ENCODE data around the gene GNA12. TPM values are rescaled to one million over a fixed set of nuclear protein-coding genes. Genes with fewer than 3 reads are reported as not detected.
A peak's percentile ranks its signal among the peaks of the same experiment; 100 is the strongest.
"Not testable (repeated sequence)": the region's sequence is repeated elsewhere in the genome, so short reads cannot be mapped to it uniquely, and the experiment has no call there.

GNA12 gene
- total RNA-seq, 4 donors from 2014 or later, result 11.0 to 68.5 (median 20.4) TPM

DNA sequence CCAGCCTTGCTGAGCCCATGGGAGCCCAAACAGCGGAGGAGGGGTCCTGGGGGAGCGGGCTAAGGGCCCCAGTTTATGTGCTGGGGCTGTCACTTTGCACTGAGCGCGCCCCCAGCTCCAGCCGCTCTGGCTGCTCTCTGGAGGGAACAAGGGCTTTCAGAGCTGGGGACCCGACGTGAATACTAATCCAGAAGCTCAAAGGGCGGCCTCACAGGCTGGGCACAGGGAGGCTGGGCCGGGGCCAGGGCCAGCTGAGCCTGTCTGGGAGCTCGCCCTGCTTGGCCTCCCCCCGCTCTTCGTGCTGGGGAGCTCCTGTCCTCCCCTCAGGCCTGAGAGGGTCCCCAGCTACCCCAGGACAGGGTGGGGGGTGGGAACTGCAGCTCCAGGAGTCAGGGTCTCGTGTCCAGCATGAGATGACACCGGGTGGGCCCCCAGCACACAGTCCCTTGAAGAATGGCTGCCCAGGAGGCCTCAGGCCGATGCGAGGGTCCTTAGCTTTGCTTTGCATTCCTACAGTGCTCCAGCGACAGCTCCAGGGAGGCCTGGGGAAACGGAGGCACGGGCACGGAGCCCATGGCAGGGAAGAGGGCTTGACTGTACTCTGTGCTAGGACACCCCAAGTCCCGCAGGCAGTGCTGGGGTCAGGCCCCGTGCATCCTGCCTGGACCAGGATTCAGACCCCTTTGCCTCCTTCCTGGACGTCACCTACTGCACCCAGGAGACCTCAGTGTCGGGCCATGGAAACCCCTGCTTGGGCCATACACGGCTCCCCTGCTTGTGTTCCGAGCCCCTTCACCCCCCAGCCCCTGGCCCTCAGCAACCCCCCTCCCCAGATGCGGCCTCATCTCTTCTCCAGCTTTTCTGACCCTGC is 161.9 kb downstream of the GNA12 start:
- Histone ChIP-seq H3K36me3 (no peaks in the 10 kb centered on the region), H3K4me1 (no peaks in the 10 kb centered on the region), H3K4me3 (no peak overlapping the region), H3K27ac (no peak overlapping the region), H3K27me3 (no peaks in the 10 kb centered on the region), H3K9me3 (no peaks in the 10 kb centered on the region)
- DNase-seq, result no peak
- no peak for TF ChIP-seq POLR2A (IDR thresholded peaks at IDR 0.05)
- TF ChIP-seq, protein P1, sequence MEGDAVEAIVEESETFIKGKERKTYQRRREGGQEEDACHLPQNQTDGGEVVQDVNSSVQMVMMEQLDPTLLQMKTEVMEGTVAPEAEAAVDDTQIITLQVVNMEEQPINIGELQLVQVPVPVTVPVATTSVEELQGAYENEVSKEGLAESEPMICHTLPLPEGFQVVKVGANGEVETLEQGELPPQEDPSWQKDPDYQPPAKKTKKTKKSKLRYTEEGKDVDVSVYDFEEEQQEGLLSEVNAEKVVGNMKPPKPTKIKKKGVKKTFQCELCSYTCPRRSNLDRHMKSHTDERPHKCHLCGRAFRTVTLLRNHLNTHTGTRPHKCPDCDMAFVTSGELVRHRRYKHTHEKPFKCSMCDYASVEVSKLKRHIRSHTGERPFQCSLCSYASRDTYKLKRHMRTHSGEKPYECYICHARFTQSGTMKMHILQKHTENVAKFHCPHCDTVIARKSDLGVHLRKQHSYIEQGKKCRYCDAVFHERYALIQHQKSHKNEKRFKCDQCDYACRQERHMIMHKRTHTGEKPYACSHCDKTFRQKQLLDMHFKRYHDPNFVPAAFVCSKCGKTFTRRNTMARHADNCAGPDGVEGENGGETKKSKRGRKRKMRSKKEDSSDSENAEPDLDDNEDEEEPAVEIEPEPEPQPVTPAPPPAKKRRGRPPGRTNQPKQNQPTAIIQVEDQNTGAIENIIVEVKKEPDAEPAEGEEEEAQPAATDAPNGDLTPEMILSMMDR (IDR thresholded peaks at IDR 0.05), result no peak

DNA sequence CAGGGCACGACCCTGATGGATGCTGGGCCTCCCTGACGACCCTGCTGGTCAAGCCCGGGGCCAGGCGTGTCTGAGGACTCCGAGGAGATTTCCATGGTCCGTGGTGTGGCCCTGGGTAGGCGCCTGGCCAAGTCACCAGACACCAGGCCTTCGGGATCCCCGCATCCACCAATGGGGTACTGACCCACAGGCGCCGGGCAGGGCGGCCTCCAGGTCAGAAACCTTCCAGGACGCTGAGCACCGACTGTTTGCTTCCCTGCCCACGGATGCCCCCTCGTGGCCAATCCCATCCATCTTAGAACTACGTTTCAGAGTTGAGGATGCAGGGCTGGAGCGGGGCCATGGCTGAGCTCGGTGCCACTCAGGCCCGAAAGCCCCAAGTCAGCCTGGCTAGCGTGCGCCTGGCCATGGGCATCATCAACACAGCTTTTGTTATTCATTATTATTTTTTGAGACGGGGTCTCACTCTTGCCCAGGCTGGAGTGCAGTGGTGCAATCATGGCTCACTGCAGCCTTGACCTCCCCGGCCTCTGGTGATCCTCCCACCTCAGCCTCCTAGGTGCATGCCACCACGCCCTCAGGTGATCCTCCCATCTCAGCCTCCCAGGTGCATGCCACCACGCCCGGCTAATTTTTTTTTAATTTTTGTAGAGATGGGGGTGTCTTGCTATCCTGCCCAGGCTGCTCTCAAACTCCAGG is 163.2 kb downstream of the GNA12 start:
- peak; percentile 76 to 93 (median 87) for DNase-seq
- Histone ChIP-seq H3K36me3 (no peaks in the 10 kb centered on the region), H3K4me1 (no peaks in the 10 kb centered on the region), H3K4me3 (no peak overlapping the region), H3K27ac (no peak overlapping the region), H3K9me3 (no peaks in the 10 kb centered on the region), H3K27me3 (no peaks in the 10 kb centered on the region)
- TF ChIP-seq POLR2A (IDR thresholded peaks at IDR 0.05), result no peak
- TF ChIP-seq, protein P1 (IDR thresholded peaks at IDR 0.05), result peak; percentile 47 to 77 (median 71)

DNA sequence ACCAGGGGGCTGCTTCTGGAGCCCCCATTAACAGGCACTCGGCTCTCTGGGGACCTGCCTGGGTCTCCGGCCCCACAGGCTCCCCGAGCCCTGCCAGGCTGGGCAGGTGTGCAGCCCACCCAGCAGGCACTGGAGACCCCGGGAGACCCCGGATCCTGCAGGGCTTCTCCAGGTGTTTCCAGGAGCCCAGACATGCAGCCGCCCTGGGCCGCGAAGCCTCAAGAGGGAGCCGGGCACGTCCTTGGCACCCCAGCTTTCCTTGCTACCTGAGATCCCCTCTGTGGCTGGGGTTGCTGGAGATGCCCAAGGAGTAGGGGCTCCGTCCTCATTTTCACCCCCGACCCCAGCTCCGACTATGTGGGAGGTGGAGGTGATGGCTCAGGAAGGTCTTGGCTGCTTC is 163.9 kb downstream of the GNA12 start:
- no peaks in the 10 kb centered on the region for H3K36me3 ChIP-seq
- no peak for DNase-seq
- no peaks in the 10 kb centered on the region for H3K4me1 ChIP-seq
- H3K27me3 ChIP-seq, result no peaks in the 10 kb centered on the region
- H3K9me3 ChIP-seq, result no peaks in the 10 kb centered on the region
- no peak overlapping the region for H3K27ac ChIP-seq
- no peak for TF ChIP-seq POLR2A (IDR thresholded peaks at IDR 0.05)
- TF ChIP-seq, protein P1 (IDR thresholded peaks at IDR 0.05), result no peak
- H3K4me3 ChIP-seq, result no peak overlapping the region

DNA sequence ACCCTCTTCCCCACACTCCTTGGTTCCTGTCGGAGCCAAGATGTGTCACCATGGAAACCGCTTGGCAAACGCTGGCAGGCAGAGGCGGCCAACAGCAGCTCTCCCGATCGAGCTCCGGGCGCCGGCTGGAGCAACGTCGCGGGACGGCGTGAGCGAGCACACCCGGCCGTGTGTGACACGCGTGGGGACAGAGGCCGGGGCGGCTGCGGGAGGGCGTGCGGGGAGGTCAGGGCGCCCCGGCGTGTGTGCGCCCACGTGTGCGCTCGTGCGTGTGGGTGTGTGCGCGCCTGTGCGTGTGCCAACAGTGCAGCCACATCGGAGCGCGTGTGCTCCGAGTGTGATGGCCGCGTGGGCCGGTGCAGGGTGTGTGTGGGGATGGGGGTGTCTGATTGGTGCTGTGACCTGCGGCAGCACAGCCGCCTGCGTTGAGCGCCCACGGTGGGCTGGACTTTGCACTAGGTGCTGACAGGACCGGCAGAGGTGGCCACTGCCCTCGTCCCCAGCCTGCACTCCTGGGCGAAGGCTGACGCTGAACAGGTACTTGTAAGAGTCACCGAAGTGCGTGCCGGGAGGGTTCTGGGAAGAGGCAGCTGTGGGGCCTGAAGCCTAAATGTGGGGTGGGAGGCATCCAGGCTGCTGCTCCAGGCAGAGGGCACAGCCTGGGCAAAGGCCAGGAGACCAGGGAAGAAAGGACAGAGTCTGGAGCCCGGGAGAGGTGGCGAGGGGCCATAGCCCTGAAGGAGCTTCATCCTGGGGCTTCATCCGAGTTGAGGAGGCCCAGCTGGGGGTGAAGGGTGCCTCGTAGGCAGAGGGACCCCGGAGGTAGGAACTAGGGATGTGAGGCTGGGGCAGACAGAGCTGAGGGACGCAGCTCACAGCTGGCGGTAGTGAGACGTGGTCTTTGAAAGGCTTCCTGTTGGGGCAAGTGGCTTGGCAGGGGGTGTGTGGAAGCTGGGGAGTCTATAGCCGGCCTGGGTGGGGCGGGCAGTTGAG is 164.7 kb downstream of the GNA12 start:
- not testable (repeated sequence) for H3K27me3 ChIP-seq, H3K4me3 ChIP-seq, H3K9me3 ChIP-seq, H3K4me1 ChIP-seq, H3K36me3 ChIP-seq, DNase-seq, H3K27ac ChIP-seq

DNA sequence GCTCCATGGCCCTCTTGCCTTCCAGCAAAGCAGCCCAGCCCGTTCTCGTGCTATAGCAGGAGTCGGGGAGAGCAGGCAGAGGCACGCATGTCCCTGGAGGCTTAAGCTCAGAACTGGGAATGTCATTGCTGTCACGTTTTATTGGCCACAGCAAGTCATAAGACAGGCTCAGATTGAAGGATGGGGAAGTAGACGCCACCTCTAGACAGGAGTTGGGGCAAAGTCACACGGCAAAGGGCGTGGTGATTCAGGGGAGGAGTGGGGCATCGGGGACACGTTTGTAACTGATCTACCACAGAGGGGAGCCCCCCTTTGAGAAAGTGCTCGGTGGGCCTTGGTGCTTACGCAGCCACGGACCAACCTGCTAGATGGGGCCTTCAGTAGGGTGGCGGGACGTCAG is 165.7 kb downstream of the GNA12 start:
- H3K27ac ChIP-seq, H3K4me3 ChIP-seq, H3K36me3 ChIP-seq, H3K27me3 ChIP-seq, H3K4me1 ChIP-seq, H3K9me3 ChIP-seq: not testable (repeated sequence)
- peak in 1 of 3 donors; percentile 52 for DNase-seq

Other genes with a start within 250 kb of the GNA12 start
- gene TTYH3, start 212.3 kb downstream of the GNA12 start, total RNA-seq, result 10 to 100 TPM; 61.8 to 99.9 (median 83.4) TPM
- under 1 TPM in 1 of 4 donors, not detected in 3; 0.67 TPM for gene AMZ1, start 156.1 kb downstream of the GNA12 start, total RNA-seq
- 10 to 100 TPM in 1 of 4 donors, 1 to 10 TPM in 3; 3.1 to 53.6 (median 5.9) TPM for gene CARD11, start 199.6 kb upstream of the GNA12 start, total RNA-seq